ENCODE results near the gene WASHC2C. TPM values are rescaled to one million over a fixed set of nuclear protein-coding genes. Genes with fewer than 3 reads are reported as not detected.
"Not testable (repeated sequence)": the region's sequence is repeated elsewhere in the genome, so short reads cannot be mapped to it uniquely, and the experiment has no call there.

The WASHC2C gene
- polyA plus RNA-seq (2014; cell fraction: cytosol; rRNA removed), result 15.9 and 21.1 TPM in 2 replicates
- 53.9 and 77.5 TPM in 2 replicates for polyA plus RNA-seq (2014; cell fraction: nucleus; rRNA removed)

- DNase-seq (ENCODE audit: low spot score), result peak; percentile 89
These were observed at the start of gene WASHC2C for GRCh38 chr10:45726703-45727420. WASHC2C (plus strand) TSS chr10:45727266; CDS start chr10:45727318, 52 bp downstream.

DNA sequence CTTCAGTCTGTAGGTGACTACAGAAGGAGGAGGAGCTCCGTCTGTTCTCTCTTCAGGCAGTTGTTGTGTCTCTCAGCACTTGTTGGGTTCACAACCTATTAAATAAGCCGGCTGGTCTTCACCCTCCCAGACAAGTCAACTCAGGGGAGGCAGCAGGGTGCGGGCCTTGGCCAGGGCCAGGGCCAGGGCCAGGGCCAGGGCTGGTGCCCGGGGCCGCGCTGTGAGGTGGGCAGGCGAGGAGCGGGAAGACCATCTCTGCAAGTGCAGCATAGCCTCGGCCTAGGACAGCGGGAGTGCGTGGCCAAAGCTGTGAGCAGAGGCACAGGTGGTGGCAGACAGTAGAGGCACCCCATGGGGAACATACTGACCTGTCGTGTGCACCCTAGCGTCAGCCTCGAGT lies 48.6 kb upstream of the WASHC2C start:
- DNase-seq (ENCODE audit: low spot score), result not testable (repeated sequence)

DNA sequence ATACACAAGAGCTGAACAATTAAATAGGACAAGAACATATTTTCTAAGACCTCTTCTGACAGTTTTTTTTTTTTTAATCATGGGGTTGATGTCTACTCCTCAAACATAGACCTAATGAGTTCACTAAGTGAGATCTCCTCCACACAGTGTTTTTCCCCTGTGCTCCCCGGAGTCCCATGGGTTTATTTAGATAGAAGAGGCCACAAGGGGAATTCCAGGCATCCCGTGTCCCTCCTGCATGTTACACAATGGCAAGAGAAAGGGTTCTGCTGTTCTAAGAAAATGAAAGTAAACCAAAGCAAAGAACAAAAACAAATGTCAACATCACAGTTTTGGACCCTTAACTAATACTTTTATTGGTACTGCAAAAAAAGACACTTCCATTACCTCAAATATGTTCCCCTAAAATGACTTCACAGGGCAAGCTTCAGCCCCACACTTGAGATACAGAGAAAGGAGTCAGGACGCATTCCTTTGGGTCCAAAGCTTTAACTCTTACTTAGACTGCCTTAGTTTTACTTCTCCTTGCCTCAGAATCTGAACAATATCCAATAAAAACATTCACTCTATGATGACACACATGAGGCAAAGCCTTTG lies 16.8 kb upstream of the WASHC2C start:
- DNase-seq (ENCODE audit: low spot score), result not testable (repeated sequence)

DNA sequence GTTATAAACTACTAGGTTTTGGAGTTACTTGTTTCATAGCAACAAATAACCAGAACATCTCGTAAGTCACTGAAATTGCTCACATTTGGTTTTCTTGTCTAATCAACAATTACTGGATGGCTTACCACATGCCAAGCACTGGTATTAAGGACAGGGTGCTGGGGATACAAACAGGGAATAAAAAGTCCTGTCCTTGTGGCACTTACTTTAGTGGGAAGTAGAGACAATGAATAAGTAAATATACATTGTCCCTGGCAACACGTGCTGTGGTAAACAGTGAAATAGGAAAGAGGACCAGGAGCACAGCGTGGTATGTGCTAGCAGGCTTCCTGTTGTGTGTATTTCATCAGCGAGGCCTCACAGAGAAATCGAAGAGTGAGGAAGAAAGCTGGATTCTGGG lies 15.8 kb upstream of the WASHC2C start:
- DNase-seq (ENCODE audit: low spot score), result not testable (repeated sequence)

DNA sequence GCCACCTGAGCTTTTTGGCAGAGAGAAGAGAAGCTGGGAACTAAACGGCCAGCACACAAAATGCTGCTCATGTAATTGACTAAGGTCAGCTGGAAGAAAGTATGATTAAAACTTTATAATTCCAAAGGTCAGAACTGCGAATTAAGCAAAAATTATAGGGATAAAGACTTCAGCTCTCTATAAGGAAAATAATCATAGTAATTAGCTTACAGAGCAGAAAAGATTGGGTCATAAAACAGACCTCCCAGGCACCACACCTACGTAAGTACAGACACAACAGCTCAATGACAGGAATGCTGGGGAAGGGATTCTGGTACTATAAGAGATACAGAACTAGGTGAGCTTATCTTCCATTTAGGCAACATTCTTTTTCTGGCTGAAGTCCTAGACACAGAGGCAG lies 10.0 kb upstream of the WASHC2C start:
- DNase-seq (ENCODE audit: low spot score), result not testable (repeated sequence)

DNA sequence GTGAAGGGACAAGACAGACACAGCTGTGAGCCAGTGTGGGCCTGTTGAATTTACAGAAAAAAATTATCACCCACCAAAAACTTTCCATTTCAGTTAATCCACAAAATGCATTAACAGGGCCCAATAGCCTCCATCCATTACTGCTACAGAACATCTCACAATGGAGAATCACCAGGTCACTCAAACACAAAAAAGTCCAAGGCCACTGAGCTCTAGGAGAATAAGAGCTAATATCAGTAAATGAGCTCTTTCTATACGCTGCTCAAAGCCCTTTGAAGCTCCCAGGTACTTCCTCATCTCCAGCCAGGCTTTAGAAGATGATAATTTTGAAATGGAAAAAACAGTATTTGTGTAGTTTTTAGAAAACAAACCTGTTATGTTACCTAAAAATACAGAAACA lies 9.4 kb upstream of the WASHC2C start:
- DNase-seq (ENCODE audit: low spot score), result not testable (repeated sequence)

GRCh38 chr10:45721503-45721902 lies 5.6 kb upstream of the WASHC2C start:
- not testable (repeated sequence) for DNase-seq (ENCODE audit: low spot score)

DNA sequence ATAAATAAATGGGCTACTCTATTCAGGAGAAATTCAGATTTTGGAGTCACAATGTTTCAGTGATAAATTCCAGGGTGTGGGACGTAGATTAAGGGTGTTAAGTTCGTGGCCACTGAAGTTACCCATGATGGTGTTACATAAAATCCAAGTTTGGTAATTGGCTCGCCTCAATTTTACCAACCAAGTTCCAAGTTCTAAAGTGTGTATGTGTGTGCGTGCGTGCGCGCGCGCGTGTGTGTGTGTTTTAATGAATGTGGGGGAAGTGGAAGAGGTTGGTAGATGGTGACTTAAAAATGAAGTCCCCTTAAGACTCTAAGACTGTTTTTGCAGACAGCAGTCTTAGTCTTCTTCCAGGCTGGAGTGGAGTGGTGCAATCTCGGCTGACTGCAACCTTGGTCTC lies 3.2 kb upstream of the WASHC2C start:
- DNase-seq (ENCODE audit: low spot score), result not testable (repeated sequence)

GRCh38 chr10:45727421-45727965 lies 427 bp downstream of the WASHC2C start:
- DNase-seq (ENCODE audit: low spot score), result not testable (repeated sequence)

GRCh38 chr10:45734449-45734848 lies 7.4 kb downstream of the WASHC2C start:
- DNase-seq (ENCODE audit: low spot score), result not testable (repeated sequence)

- not testable (repeated sequence) for DNase-seq (ENCODE audit: low spot score)
These were observed 7.8 kb downstream of the WASHC2C start for GRCh38 chr10:45734867-45735266.

GRCh38 chr10:45741559-45741958 lies 14.5 kb downstream of the WASHC2C start:
- DNase-seq (ENCODE audit: low spot score), result not testable (repeated sequence)

GRCh38 chr10:45742014-45742413 lies 14.9 kb downstream of the WASHC2C start:
- not testable (repeated sequence) for DNase-seq (ENCODE audit: low spot score)

DNA sequence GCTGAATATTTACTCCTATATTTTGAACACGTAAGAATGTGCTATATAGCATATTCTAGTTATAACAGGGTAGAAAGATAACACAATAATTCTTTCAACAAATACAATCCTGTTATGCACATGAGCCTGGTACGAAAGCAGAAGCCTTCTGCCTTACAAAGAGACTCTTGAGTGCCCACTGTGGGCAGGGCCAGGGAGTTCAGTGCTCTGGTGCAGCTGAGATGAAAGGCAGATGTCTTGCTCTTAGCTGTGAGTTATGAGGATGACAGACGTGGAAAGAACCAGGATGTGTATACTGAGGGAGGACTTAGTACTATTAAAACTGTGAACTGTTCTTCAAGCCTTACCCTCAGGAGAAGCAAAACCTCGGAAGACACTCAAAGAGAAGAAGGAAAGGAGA lies 24.1 kb downstream of the WASHC2C start:
- DNase-seq (ENCODE audit: low spot score), result not testable (repeated sequence)

GRCh38 chr10:45752210-45752609 lies 25.1 kb downstream of the WASHC2C start:
- DNase-seq (ENCODE audit: low spot score), result not testable (repeated sequence)

GRCh38 chr10:45753979-45754495 lies 27.0 kb downstream of the WASHC2C start:
- DNase-seq (ENCODE audit: low spot score), result not testable (repeated sequence)

DNA sequence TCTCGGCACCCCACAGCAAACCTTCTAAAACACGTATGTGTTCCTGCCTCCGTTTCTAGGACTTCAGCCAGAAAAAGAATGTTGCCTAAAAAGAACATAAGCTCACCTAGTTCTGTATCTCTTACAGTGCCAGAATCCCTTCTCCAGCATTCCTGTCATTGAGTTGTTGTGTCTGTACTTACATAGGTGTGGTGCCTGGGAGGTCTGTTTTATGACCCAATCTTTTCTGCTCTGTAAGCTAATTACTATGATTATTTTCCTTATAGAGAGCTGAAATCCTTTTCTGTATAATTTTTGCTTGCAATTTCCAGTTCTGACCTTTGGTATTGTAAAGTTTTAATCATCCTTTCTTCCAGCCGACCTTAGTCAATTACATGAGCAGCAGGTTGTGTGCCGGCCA lies 28.0 kb downstream of the WASHC2C start:
- not testable (repeated sequence) for DNase-seq (ENCODE audit: low spot score)

- DNase-seq (ENCODE audit: low spot score), result not testable (repeated sequence)
These were observed 29.0 kb downstream of the WASHC2C start for GRCh38 chr10:45756065-45756464.

- DNase-seq (ENCODE audit: low spot score), result not testable (repeated sequence)
These were observed 30.8 kb downstream of the WASHC2C start for GRCh38 chr10:45757661-45758396.

DNA sequence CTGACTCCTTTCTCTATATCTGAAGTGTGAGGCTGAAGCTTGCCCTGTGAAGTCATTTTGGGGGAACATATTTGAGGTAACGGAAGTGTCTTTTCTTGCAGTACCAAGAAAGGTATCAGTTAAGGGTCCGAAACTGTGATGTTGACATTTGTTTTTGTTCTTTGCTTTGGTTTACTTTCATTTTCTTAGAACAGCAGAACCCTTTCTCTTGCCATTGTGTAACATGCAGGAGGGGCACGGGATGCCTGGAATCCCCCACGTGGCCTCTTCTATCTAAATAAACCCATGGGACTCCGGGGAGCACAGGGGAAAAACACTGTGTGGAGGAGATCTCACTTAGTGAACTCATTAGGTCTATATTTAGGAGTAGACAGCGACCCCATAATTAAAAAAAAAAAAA lies 34.6 kb downstream of the WASHC2C start:
- DNase-seq (ENCODE audit: low spot score), result not testable (repeated sequence)

DNA sequence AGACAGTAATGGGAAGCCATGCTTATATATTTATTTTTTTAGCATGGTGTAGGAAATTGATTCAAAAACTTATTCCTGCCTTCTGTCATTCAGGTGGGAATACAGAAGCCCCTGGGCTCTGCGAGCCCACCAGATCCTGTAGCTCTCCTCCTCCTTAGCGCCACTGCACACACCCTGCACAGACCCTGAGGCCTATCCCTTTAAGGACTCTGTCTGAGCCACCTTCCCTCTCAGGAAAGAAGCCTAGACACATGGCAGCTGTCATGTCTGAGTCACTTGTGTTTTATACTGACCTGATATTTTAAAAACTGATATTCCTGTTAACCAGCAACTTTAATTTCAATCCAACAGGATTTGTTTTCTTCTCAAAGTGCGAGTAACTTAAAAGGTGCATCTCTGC lies 36.0 kb downstream of the WASHC2C start:
- not testable (repeated sequence) for DNase-seq (ENCODE audit: low spot score)

DNA sequence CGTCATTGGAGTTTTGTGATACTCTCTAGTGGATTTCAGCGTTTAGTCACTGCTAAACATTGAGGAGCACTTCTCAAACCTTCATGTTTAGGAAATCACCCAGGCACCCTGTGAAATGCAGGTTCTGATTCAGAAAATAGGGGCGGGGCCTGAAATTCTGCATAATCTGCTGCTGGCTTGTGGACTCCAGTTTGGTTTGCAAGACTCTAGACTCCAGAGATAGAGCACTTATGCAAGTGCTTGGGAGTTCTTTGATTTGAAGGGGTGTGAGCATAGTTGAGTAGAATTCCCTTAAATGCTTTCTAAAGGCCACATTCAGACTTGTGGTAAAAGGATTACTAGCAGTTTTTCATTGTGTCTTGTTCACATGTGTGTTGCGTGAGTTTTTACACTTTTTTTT lies 41.3 kb downstream of the WASHC2C start:
- DNase-seq (ENCODE audit: low spot score), result not testable (repeated sequence)
